B cell (primary cell): ENCODE data around the gene FAM162A. TPM values are rescaled to one million over a fixed set of nuclear protein-coding genes. Genes with fewer than 3 reads are reported as not detected.

Source experiments
- ATAC-seq: fragments of 200-7000 bp; cut with Tn5 transposase; one replicate; pipeline ENCODE4 v1.10.0; 2021; ENCODE audit warnings: low read depth, mild to moderate bottlenecking, moderate number of reproducible peaks, moderate library complexity
- CTCF ChIA-PET: fragments of 350-600 bp; sonication (Branson Sonifier 250); formaldehyde crosslinking; loops from one replicate; lab custom pipeline; 2021; ENCODE audit warnings: antibody characterized with exemption, inconsistent platforms; lab: Charles Lee
- POLR2A ChIA-PET: fragments of 350-600 bp; sonication (Branson Sonifier 250); formaldehyde crosslinking; loops from one replicate; lab custom pipeline; 2021; ENCODE audit warnings: antibody characterized with exemption; lab: Charles Lee
- DNase-seq: peaks from one replicate; pipeline ENCODE4 v3.0.0; 2013
- H2AFZ ChIP-seq: 2 replicates; pipeline ENCODE4 v1.6.1; 2012; ENCODE audit warnings: mild to moderate bottlenecking, low read depth, low read length; ENCODE audit not compliant: insufficient read depth, poor library complexity, severe bottlenecking
- H3K27ac ChIP-seq, 2 donors: 1 replicate in 1 of 2; 2 replicates in 1 of 2; pipeline ENCODE4 v1.5.1; 2012 to 2013; ENCODE audit warnings: low read length in 2 of 2, mild to moderate bottlenecking in 2 of 2, moderate library complexity in 1 of 2
- H3K27me3 ChIP-seq, 4 experiments: fragments of 200-600 bp in 1 of 4; sonication (generic) in 1 of 4; replicated peaks in 1 of 4; 1 replicate in 2 of 4; 2 replicates in 2 of 4; pipeline versions ENCODE4 v1.6.1 to v1.7.0; 2013 to 2016; ENCODE audit warnings: low read length in 3 of 4, mild to moderate bottlenecking in 2 of 4, mixed read lengths in 1 of 4, moderate library complexity in 1 of 4; ENCODE audit not compliant: insufficient read depth in 4 of 4, control insufficient read depth in 3 of 4; ENCODE audit errors: control extremely low read depth in 1 of 4
- H3K36me3 ChIP-seq, 2 experiments: replicated peaks in 1 of 2; 1 replicate in 1 of 2; 2 replicates in 1 of 2; pipeline versions ENCODE4 v1.6.1 to v1.7.1; 2013; ENCODE audit warnings: low read length in 1 of 2; ENCODE audit not compliant: insufficient read depth in 2 of 2, control insufficient read depth in 1 of 2; ENCODE audit errors: control extremely low read depth in 1 of 2, extremely low read depth in 1 of 2
- H3K4me1 ChIP-seq, 2 donors: fragments of 200-600 bp in 1 of 2; sonication (generic) in 1 of 2; 1 replicate in 1 of 2; 2 replicates in 1 of 2; pipeline versions ENCODE4 v1.5.1 to v1.6.1; 2013 to 2017; ENCODE audit warnings: low read length in 2 of 2; ENCODE audit not compliant: control insufficient read depth in 2 of 2, insufficient read depth in 2 of 2
- H3K4me2 ChIP-seq: replicated peaks from 2 replicates; pipeline ENCODE3; 2012; ENCODE audit warnings: mild to moderate bottlenecking, low read depth, low read length; ENCODE audit not compliant: poor library complexity, severe bottlenecking
- H3K4me3 ChIP-seq, 5 experiments: fragments of 200-600 bp in 1 of 5; sonication (generic) in 1 of 5; 1 replicate in 3 of 5; 2 replicates in 2 of 5; pipeline versions ENCODE4 v1.5.1 to v1.7.0; 2011 to 2016; ENCODE audit warnings: low read length in 4 of 5, mild to moderate bottlenecking in 4 of 5, low read depth in 2 of 5, control low read depth in 1 of 5, moderate library complexity in 1 of 5; ENCODE audit not compliant: insufficient read depth in 1 of 5; ENCODE audit errors: control extremely low read depth in 1 of 5, extremely low read depth in 1 of 5
- H3K79me2 ChIP-seq: fragments of 200-600 bp; sonication (generic); one replicate; pipeline ENCODE4 v1.6.0; 2016; ENCODE audit warnings: low read length; ENCODE audit not compliant: control insufficient read depth, insufficient read depth
- H3K9ac ChIP-seq: fragments of 200-600 bp; sonication (generic); 2 replicates; pipeline ENCODE4 v1.6.1; 2017; ENCODE audit warnings: mild to moderate bottlenecking, low read length, moderate library complexity
- H3K9me3 ChIP-seq, 3 donors: one replicate each; pipeline versions ENCODE4 v1.6.1 to v1.7.1; 2013; ENCODE audit warnings: low read length in 2 of 3; ENCODE audit not compliant: control insufficient read depth in 2 of 3, insufficient read depth in 1 of 3; ENCODE audit errors: control extremely low read depth in 1 of 3
- H4K20me1 ChIP-seq: 2 replicates; pipeline ENCODE4 v1.6.0; 2012; ENCODE audit warnings: mild to moderate bottlenecking, low read length; ENCODE audit not compliant: insufficient read depth, control insufficient read depth, poor library complexity, severe bottlenecking
- H3K27ac Mint-ChIP-seq: one replicate; pipeline ENCODE4 v1.8.0; 2021; ENCODE audit warnings: mixed read lengths
- H3K27me3 Mint-ChIP-seq: one replicate; pipeline ENCODE4 v1.8.0; 2021; ENCODE audit warnings: mixed read lengths
- H3K4me1 Mint-ChIP-seq: one replicate; pipeline ENCODE4 v1.8.0; 2021; ENCODE audit warnings: mixed read lengths
- H3K4me3 Mint-ChIP-seq: one replicate; pipeline ENCODE4 v1.8.0; 2021; ENCODE audit warnings: mixed read lengths
- H3K9me3 Mint-ChIP-seq: one replicate; pipeline ENCODE4 v1.8.0; 2022; ENCODE audit warnings: mixed read lengths; ENCODE audit not compliant: insufficient read depth
- CTCF ChIP-seq: fragments of 200-600 bp; IDR thresholded peaks from one replicate; pipeline ENCODE4 v1.8.0; 2022; ENCODE audit warnings: antibody characterized with exemption, mild to moderate bottlenecking
- EZH2 ChIP-seq: IDR thresholded peaks from 2 replicates; pipeline ENCODE4 v1.6.1; 2012; ENCODE audit warnings: borderline replicate concordance, low read depth, mild to moderate bottlenecking, moderate library complexity, low read length; ENCODE audit not compliant: insufficient read depth, poor library complexity, severe bottlenecking
- WGBS: methylation state at CpG from one replicate; pipeline ENCODE4 v1.1.5; 2013; ENCODE audit warnings: missing lambda C conversion rate; ENCODE audit not compliant: insufficient coverage; 5-methylcytosine and 5-hydroxymethylcytosine counted together
- intact Hi-C: fragments of 100-400 bp; cut with micrococcal nuclease; formaldehyde crosslinking; loops from one replicate; pipeline ENCODE4 v1.10.0; 2022
- polyA plus RNA-seq: library from polyadenylated mRNA; depleted of rRNA; stranded (reverse); fragments of >200 nt; gene quantifications from 2 replicates; pipeline ENCODE4 v1.2.3, GENCODE V29; 2012
- total RNA-seq, 2 donors: library from RNA; stranded (reverse); fragments of 120-200 nt in 1 of 2; gene quantifications; 1 replicate in 1 of 2; 2 replicates in 1 of 2; pipeline versions ENCODE4 v1.2.3 to v1.2.4, GENCODE V29; 2013 to 2022

The FAM162A gene
- total and polyA plus RNA-seq, 2 donors (not counting 1 experiment from before 2014, with no cell fraction given): 10.9 to 17.5 TPM

- intact Hi-C loops: loop anchor here (10.0 kb wide), 1 partner anchor 65 kb away; no protein-coding TSS in a partner anchor
- 100% methylated on average over 2 of the region's 4 CpGs for WGBS
- H3K4me2 ChIP-seq: no peak overlapping the region
These were observed 5.9 kb downstream of the FAM162A start for GRCh38 chr3:122389892-122390291.

GRCh38 chr3:122390665-122391064 lies 6.7 kb downstream of the FAM162A start:
- ATAC-seq (no peak), DNase-seq (no peak)
- H2AFZ ChIP-seq: no peak overlapping the region
- Mint-ChIP-seq H3K27me3 (no peaks in the 10 kb centered on the region), H3K4me1 (peaks cover 21% of the 10 kb centered on the region), H3K27ac (no peak overlapping the region), H3K9me3 (no peaks in the 10 kb centered on the region), H3K4me3 (no peak overlapping the region)
- intact Hi-C loops: loop anchor here (10.0 kb wide), 1 partner anchor 64 kb away; no protein-coding TSS in a partner anchor
- no peaks in the 10 kb centered on the region for H3K27me3 ChIP-seq
- no peak overlapping the region for H3K4me3 ChIP-seq
- no peaks in the 10 kb centered on the region for H4K20me1 ChIP-seq
- no peaks in the 10 kb centered on the region for H3K36me3 ChIP-seq
- H3K9me3 ChIP-seq: no peaks in the 10 kb centered on the region
- TF ChIP-seq EZH2 (no peak), CTCF (no peak)
- ChIA-PET POLR2A (no interaction called here), CTCF (interaction anchor here (1.1 kb wide), 2 partner anchors 18 to 638 kb away, joined by 3 read pairs; no protein-coding TSS in a partner anchor)
- no peak overlapping the region for H3K4me2 ChIP-seq
- no peak overlapping the region for H3K9ac ChIP-seq
- no peak overlapping the region for H3K27ac ChIP-seq
- peaks cover 14% of the 10 kb centered on the region for H3K79me2 ChIP-seq
- 86% methylated on average over 1 of the region's 4 CpGs for whole genome bisulfite sequencing
- no peaks in the 10 kb centered on the region for H3K4me1 ChIP-seq

More at GRCh38 chr3:122389892-122390291, 5.9 kb downstream of the FAM162A start:
- Histone ChIP-seq H3K9ac (no peak overlapping the region), H3K79me2 (peaks cover 14% of the 10 kb centered on the region), H3K27ac (no peak overlapping the region), H4K20me1 (no peaks in the 10 kb centered on the region), H3K4me1 (peaks cover 0 to under 1% of the 10 kb centered on the region in 2 donors), H3K9me3 (no peaks in the 10 kb centered on the region), H3K4me3 (no peak overlapping the region), H2AFZ (no peak overlapping the region), H3K36me3 (no peaks in the 10 kb centered on the region), H3K27me3 (no peaks in the 10 kb centered on the region)
- TF ChIP-seq EZH2 (no peak), CTCF (no peak)
- DNase-seq (no peak), ATAC-seq (no peak)
- H3K27ac Mint-ChIP-seq: no peak overlapping the region
- no peaks in the 10 kb centered on the region for H3K9me3 Mint-ChIP-seq
- ChIA-PET CTCF (interaction anchor here (1.1 kb wide), 1 partner anchor 18 kb away, joined by 3 read pairs; no protein-coding TSS in a partner anchor), POLR2A (no interaction called here)
- H3K4me3 Mint-ChIP-seq: no peak overlapping the region
- no peaks in the 10 kb centered on the region for H3K27me3 Mint-ChIP-seq
- H3K4me1 Mint-ChIP-seq: peaks cover 23% of the 10 kb centered on the region
